Measurements from ENCODE around the gene TGFBR2. TPM values are rescaled to one million over a fixed set of nuclear protein-coding genes. Genes with fewer than 3 reads are reported as not detected.
A peak's percentile ranks its signal among the peaks of the same experiment; 100 is the strongest.

Gene TGFBR2
- total RNA-seq, 4 donors from 2014 or later = 10.1 to 114 (median 48.7) TPM

GRCh38 chr3:30672959-30673358 lies 66.6 kb downstream of the TGFBR2 start:
- intact Hi-C loops (cut with DNase I) = no loop called here
- Histone ChIP-seq H3K4me1 (peaks cover 0 to 54% (median 0%) of the 10 kb centered on the region in 3 donors), H3K36me3 (peaks cover 0 to 88% (median 21%) of the 10 kb centered on the region in 3 donors), H3K27ac (peak overlapping the region in 2 of 4 donors; percentile 32 to 44), H3K27me3 (no peaks in the 10 kb centered on the region), H3K9me3 (no peaks in the 10 kb centered on the region), H3K4me3 (no peak overlapping the region)
- WGBS, 2 donors = 90 to 100% methylated on average over 4 of the region's 4 CpGs
- TF ChIP-seq POLR2A (IDR thresholded peaks at IDR 0.05) (no peak), CTCF (IDR thresholded peaks at IDR 0.05) (no peak)
- no peak for DNase-seq

GRCh38 chr3:30673425-30674341 lies 67.3 kb downstream of the TGFBR2 start:
- TF ChIP-seq POLR2A (IDR thresholded peaks at IDR 0.05) = no peak
- no peak for TF ChIP-seq CTCF (IDR thresholded peaks at IDR 0.05)
- H3K4me3 ChIP-seq = no peak overlapping the region
- H3K27me3 ChIP-seq = no peaks in the 10 kb centered on the region
- H3K36me3 ChIP-seq = peaks cover 0 to 88% (median 21%) of the 10 kb centered on the region in 3 donors
- H3K4me1 ChIP-seq = peaks cover 0 to 52% (median 0%) of the 10 kb centered on the region in 3 donors
- H3K9me3 ChIP-seq = no peaks in the 10 kb centered on the region
- peak overlapping the region in 1 of 4 donors; percentile 22 for H3K27ac ChIP-seq
- intact Hi-C loops (cut with DNase I) = no loop called here
- DNase-seq = no peak
- 86 to 91% methylated on average over 6 of the region's 6 CpGs for WGBS, 2 donors

- Histone ChIP-seq H3K4me1 (peaks cover 0 to 66% (median 5%) of the 10 kb centered on the region in 3 donors), H3K4me3 (no peak overlapping the region), H3K36me3 (peaks cover 0 to 97% (median 21%) of the 10 kb centered on the region in 3 donors), H3K9me3 (no peaks in the 10 kb centered on the region), H3K27me3 (no peaks in the 10 kb centered on the region), H3K27ac (no peak overlapping the region)
- TF ChIP-seq POLR2A (IDR thresholded peaks at IDR 0.05) (no peak), CTCF (IDR thresholded peaks at IDR 0.05) (no peak)
- intact Hi-C loops (cut with DNase I) = no loop called here
- WGBS, 2 donors = 91 to 100% methylated on average over 2 of the region's 2 CpGs
- no peak for DNase-seq
Observed at GRCh38 chr3:30675006-30675405, 68.6 kb downstream of the TGFBR2 start.

GRCh38 chr3:30675774-30676173 lies 69.4 kb downstream of the TGFBR2 start:
- peaks cover 0 to 92% (median 21%) of the 10 kb centered on the region in 3 donors for H3K36me3 ChIP-seq
- intact Hi-C loops (cut with DNase I) = no loop called here
- no peaks in the 10 kb centered on the region for H3K27me3 ChIP-seq
- H3K4me3 ChIP-seq = no peak overlapping the region
- WGBS, 2 donors = 87 to 89% methylated on average over 5 of the region's 5 CpGs
- no peaks in the 10 kb centered on the region for H3K9me3 ChIP-seq
- no peak overlapping the region for H3K27ac ChIP-seq
- peaks cover 0 to 73% (median 9%) of the 10 kb centered on the region in 3 donors for H3K4me1 ChIP-seq
- no peak for TF ChIP-seq CTCF (IDR thresholded peaks at IDR 0.05)
- no peak for TF ChIP-seq POLR2A (IDR thresholded peaks at IDR 0.05)
- no peak for DNase-seq

Data from esophagus squamous epithelium (tissue), 5 donors.